Kidney (tissue), 14 donors: Measurements from ENCODE around the gene ANKRD44. TPM values are rescaled to one million over a fixed set of nuclear protein-coding genes. Genes with fewer than 3 reads are reported as not detected.

ENCODE experiments used
- DNase-seq, 5 donors: peaks; one replicate each; pipeline ENCODE4 v3.0.0-alpha.2; 2013 to 2020
- FAIRE-seq: peaks from 2 replicates; lab custom pipeline; 2012; peaks lifted over from hg19 to GRCh38; lab: Jason Lieb, UNC
- H3K27ac ChIP-seq, 2 donors: one replicate each; pipeline ENCODE4 v1.7.0; 2013; ENCODE audit warnings: low read depth in 2 of 2, low read length in 2 of 2, inconsistent platforms in 1 of 2
- H3K27me3 ChIP-seq: one replicate; pipeline ENCODE4 v1.7.1; 2013; ENCODE audit warnings: low read length, inconsistent platforms; ENCODE audit not compliant: control insufficient read depth, insufficient read depth
- H3K36me3 ChIP-seq, 3 donors: one replicate each; pipeline versions ENCODE4 v1.7.0 to v1.7.1; 2013; ENCODE audit warnings: low read length in 3 of 3, control low read depth in 1 of 3, inconsistent platforms in 1 of 3; ENCODE audit not compliant: insufficient read depth in 3 of 3, control insufficient read depth in 2 of 3
- H3K4me1 ChIP-seq, 3 donors: one replicate each; pipeline versions ENCODE4 v1.7.0 to v1.7.1; 2013; ENCODE audit warnings: low read length in 3 of 3, inconsistent platforms in 1 of 3, low read depth in 1 of 3; ENCODE audit not compliant: control insufficient read depth in 2 of 3, insufficient read depth in 2 of 3
- H3K4me3 ChIP-seq, 3 donors: one replicate each; pipeline versions ENCODE4 v1.7.0 to v1.8.1; 2013; ENCODE audit warnings: low read length in 3 of 3, control low read depth in 1 of 3, inconsistent platforms in 1 of 3
- H3K9ac ChIP-seq, 3 donors: one replicate each; pipeline versions ENCODE4 v1.7.0 to v1.7.1; 2013; ENCODE audit warnings: low read length in 3 of 3, control low read depth in 1 of 3, inconsistent platforms in 1 of 3
- H3K9me3 ChIP-seq, 3 donors: one replicate each; pipeline versions ENCODE4 v1.7.0 to v1.7.1; 2013; ENCODE audit warnings: low read length in 3 of 3, control low read depth in 1 of 3, inconsistent platforms in 1 of 3; ENCODE audit not compliant: control insufficient read depth in 2 of 3, insufficient read depth in 1 of 3
- intact Hi-C: fragments of 100-400 bp; cut with DNase I; formaldehyde crosslinking; loops from one replicate; pipeline ENCODE4 v1.11.1; 2022
- polyA plus RNA-seq: library from polyadenylated mRNA; stranded (reverse); fragments of 350-450 nt; fragmentation: Illumina TruSeq; extraction: RNeasy Lipid Tissue Mini Kit (QIAGEN cat#74804); gene quantifications from one replicate; pipeline ENCODE4 v1.2.3, GENCODE V29; 2014; ENCODE audit warnings: low read depth, low replicate concordance; ENCODE audit not compliant: insufficient read depth
- total RNA-seq: library from RNA; stranded (reverse); fragmentation: NEBNext Ultra II Directional; extraction: Animal tissue kit (Norgen Biotek cat#: 25700); gene quantifications from one replicate; pipeline ENCODE4 v1.2.1, GENCODE V29; 2021
- TF ChIP-seq, protein P1 (sequence below): IDR thresholded peaks from 3 replicates; pipeline ENCODE4 v1.5.1; 2012; ENCODE audit warnings: mild to moderate bottlenecking, moderate library complexity, borderline replicate concordance; ENCODE audit not compliant: insufficient read depth; ENCODE audit errors: extremely low read depth
- donor health status: control.
- donor health status: control.
- donor health status: control.
- donor health status: control.
- donor health status: control.
- donor health status: DM: yes; HTN: yes; CAD: no.
- donor health status: Normal renal cell carcinoma (clear cell type).

ANKRD44 gene
- total and polyA plus RNA-seq, 2 donors from 2014 or later = 2.2 to 39.2 TPM

DNA sequence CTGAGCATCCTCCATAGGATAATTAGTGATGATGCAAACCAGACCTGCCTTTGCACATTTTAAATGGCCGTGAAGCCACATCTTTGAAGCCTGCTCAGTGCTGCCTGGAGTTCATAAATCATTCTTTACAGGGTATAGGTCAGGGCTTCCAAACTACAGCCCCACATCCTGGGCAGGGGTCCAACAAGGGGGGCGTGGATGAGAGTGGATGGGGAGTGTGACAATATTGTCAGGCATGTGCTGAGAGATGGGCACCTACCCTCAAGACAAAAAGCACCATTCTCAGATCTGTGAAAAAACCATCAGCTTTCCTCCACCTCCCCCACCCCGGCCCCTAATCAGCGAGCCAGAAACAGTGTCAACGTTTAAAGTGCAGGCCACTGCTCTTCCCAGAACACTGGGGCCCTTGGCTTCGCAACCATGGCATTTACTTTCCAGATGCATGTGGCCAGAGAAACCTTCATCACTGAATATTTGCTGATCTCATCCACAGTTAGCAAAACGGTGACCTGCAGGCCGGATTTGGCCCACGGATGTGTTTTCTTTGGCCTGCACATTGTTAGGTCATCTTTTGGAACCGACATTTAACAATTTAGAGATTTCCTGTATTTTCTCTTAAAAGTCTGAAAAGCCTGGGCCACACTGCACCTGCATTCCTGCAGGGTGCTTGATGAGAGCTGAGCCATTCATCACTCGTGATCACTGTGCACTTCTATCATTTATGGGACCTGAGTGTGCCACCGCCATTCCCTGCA, 130.7 kb downstream of the ANKRD44 start:
- H3K9me3 ChIP-seq = no peaks in the 10 kb centered on the region
- TF ChIP-seq, protein P1, sequence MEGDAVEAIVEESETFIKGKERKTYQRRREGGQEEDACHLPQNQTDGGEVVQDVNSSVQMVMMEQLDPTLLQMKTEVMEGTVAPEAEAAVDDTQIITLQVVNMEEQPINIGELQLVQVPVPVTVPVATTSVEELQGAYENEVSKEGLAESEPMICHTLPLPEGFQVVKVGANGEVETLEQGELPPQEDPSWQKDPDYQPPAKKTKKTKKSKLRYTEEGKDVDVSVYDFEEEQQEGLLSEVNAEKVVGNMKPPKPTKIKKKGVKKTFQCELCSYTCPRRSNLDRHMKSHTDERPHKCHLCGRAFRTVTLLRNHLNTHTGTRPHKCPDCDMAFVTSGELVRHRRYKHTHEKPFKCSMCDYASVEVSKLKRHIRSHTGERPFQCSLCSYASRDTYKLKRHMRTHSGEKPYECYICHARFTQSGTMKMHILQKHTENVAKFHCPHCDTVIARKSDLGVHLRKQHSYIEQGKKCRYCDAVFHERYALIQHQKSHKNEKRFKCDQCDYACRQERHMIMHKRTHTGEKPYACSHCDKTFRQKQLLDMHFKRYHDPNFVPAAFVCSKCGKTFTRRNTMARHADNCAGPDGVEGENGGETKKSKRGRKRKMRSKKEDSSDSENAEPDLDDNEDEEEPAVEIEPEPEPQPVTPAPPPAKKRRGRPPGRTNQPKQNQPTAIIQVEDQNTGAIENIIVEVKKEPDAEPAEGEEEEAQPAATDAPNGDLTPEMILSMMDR = no peak
- H3K4me3 ChIP-seq = no peak overlapping the region
- peaks cover 0 to 6% (median 0%) of the 10 kb centered on the region in 3 donors for H3K4me1 ChIP-seq
- H3K27ac ChIP-seq = no peak overlapping the region
- intact Hi-C loops = loop anchor here (10.0 kb wide), 1 partner anchor 205 kb away; no protein-coding TSS in a partner anchor
- H3K27me3 ChIP-seq = no peaks in the 10 kb centered on the region
- no peaks in the 10 kb centered on the region for H3K36me3 ChIP-seq
- H3K9ac ChIP-seq = no peak overlapping the region
- peak in 3 of 5 donors; percentile 29 to 58 (median 56) for DNase-seq
- FAIRE-seq = no peak

DNA sequence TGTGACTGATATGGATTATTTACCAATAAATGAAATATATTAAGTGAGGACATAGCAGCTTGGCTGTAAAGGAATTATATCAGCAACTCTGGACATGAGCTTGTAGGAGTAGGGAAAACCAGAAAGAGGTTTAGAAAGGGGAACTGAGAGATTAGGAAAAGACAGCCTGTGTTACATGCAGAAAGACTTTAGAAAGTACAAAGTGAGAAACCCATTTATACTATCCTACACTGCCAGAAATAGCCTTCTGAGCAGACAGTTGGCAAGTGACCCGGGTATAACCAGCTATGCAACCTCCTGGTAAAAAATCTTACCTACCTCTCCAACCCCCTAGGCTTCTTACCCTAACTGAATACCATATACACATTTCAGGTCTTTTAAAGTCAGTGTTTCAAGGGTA, 134.1 kb downstream of the ANKRD44 start:
- Histone ChIP-seq H3K4me3 (no peak overlapping the region), H3K9me3 (no peaks in the 10 kb centered on the region), H3K9ac (no peak overlapping the region), H3K27ac (no peak overlapping the region), H3K4me1 (peaks cover 0 to 2% (median 0%) of the 10 kb centered on the region in 3 donors), H3K36me3 (no peaks in the 10 kb centered on the region), H3K27me3 (no peaks in the 10 kb centered on the region)
- TF ChIP-seq, protein P1 = no peak
- intact Hi-C loops = no loop called here
- no peak for DNase-seq
- no peak for FAIRE-seq

GRCh38 chr2:197174539-197175094, 136.0 kb downstream of the ANKRD44 start:
- H3K4me1 ChIP-seq = peaks cover 0 to under 1% (median 0%) of the 10 kb centered on the region in 3 donors
- no peaks in the 10 kb centered on the region for H3K27me3 ChIP-seq
- H3K4me3 ChIP-seq = no peak overlapping the region
- intact Hi-C loops = no loop called here
- H3K9me3 ChIP-seq = no peaks in the 10 kb centered on the region
- no peaks in the 10 kb centered on the region for H3K36me3 ChIP-seq
- TF ChIP-seq, protein P1 = no peak
- no peak for DNase-seq
- FAIRE-seq = no peak
- H3K9ac ChIP-seq = no peak overlapping the region
- H3K27ac ChIP-seq = no peak overlapping the region
